NCI-H1105 (cell line): ENCODE results near the gene RASL12.
"Not testable (repeated sequence)": the region's sequence is repeated elsewhere in the genome, so short reads cannot be mapped to it uniquely, and the experiment has no call there.

Experiments
- DNase-seq: peaks from one replicate; lab custom pipeline; 2025; lab: John Stamatoyannopoulos, UW

RASL12 gene

DNA sequence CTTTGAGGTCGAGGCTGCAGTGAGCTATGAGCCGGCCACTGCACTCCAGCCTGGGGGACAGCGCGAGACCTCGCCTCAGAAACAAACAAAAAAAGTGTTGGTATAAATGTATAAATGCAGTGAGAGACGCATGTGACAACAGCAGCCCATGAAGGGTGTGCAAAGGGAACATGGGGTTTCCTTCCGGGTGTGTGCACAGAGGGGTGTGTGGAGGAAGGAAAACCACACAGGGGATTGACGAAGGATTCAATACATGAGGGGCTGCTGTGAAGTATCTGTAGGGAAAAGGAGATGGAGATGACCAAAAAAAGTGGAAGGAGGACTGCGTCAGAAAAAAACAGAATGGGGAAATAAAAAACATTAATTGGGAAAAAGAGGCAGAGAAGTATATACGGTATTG is 39.5 kb downstream of the RASL12 start:
- no peak for DNase-seq

DNA sequence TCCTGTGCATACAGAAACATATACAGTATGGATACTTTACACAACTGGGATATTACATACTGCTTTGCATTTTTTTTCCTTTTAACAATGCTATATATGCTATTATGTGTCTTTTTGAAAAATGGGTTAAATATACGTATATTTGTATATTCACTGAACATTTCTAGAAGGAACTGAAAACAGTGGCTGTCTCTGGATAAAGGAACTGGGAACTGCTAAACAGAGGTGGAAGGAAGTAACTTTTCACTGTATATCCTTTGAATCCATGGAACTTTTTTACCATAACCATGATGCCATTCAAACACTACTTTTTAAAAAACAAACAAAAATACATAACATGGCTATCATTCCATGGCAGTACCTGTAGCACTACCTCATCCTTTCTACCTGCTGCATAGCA is 40.2 kb downstream of the RASL12 start:
- no peak for DNase-seq

DNA sequence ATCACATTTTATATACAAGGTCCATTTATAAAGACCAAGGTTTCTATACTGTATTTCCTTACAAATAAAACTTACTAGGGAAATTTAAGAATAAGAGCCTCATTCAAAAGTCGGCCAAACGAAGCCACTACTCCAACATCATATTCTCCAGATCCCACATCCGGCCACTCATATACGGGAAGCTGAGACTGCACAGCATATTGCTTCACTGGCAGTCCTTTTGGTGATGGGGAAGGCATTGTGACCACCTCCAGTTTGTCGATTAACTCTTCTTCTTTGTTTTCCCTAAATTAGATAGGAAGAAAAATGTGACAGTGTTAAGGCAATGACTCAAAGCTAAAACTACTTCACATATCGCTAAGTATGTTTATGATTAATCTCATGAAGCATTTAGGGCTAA is 41.0 kb downstream of the RASL12 start:
- DNase-seq, result no peak

DNA sequence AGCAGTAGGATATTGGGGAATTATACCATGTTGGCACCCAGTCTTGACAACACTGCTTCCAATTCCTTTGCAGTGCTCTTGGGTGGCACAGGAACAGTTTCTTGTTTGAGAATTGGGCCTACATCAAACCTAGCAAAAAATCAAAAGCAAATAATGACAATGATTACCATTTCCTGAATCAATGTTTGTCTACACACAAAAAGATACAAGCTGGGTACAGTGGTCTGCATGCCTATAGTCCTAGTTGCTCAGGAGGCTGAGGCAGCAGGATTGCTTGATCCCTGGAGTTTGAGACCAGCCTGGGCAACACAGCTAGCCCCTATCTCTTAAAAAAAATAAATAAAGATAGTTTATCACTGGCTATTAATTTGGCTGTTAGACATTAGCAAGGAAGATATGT is 46.3 kb downstream of the RASL12 start:
- no peak for DNase-seq

DNA sequence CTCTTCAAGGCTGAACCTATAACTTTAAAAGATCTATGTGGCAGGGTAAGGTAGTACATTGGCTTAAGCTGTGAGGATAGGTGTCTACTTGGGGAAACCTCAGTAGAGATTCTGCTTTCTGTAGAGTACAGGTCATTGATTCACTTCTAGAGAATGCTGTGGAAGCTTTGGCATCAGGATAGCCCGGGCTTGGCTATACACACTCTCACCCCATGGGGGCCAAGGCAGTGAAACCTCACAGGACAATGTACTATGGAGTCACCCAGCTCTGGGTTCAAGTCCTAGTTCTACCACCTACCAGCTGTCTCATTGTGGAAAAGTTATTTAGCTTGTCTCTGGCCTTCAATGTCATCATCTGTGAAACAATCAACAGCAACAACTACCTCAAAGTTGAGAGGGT is 47.4 kb downstream of the RASL12 start:
- DNase-seq, result no peak

DNA sequence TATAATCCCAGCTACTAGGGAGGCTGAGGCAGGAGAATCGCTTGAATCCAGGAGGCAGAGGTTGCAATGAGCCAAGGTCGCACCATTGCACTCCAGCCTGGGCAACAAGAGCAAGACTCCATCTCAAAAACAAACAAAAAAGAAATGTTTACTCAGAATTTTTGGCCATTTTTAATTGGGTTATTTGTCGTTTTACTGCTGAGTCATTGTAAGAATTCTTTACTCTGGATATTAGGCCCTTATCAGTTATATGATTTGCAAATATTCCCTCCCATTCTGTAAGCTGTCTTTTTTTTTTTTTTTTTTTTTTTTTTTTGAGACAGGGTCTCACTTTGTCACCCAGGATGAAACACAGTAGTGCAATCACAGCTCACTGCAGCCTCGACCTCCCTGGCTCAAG is 56.6 kb downstream of the RASL12 start:
- not testable (repeated sequence) for DNase-seq

DNA sequence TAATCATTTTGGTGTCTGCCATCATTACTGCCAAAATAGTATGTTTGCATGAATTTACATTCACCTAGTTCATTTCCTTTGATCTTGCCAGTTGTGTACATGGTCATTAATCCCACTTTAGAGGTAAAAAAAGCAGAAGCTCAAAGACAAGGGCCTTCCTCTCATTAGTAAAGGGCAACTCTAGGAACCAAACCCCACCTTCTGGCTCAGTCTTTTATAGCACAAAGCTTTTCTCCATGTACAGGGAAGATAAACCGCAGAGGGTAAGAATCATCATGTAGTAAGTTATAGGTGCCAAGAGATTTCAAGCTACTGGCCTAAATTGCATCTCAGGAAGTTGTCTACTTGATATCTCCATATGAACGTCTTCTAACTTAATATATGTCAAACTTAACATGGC is 58.8 kb downstream of the RASL12 start:
- no peak for DNase-seq

DNA sequence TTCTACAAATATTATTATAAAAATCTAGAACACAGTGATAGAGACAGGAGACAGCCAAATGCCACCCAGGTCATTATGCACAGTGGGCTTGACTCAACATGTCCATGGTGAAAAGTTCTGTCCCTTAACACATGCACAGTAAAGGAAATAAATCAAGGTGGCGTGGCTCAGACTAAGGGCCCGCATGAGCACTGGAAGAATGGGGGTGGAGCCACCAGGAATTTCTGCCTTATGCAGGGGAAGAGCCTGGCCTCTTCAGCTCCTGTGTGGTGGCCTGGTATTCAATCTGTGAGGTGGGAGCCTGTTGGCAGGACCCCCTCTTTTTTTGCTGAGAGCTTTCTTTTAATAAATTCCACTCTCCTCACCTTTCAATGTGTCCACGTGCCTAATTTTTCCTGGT is 60.9 kb downstream of the RASL12 start:
- no peak for DNase-seq

DNA sequence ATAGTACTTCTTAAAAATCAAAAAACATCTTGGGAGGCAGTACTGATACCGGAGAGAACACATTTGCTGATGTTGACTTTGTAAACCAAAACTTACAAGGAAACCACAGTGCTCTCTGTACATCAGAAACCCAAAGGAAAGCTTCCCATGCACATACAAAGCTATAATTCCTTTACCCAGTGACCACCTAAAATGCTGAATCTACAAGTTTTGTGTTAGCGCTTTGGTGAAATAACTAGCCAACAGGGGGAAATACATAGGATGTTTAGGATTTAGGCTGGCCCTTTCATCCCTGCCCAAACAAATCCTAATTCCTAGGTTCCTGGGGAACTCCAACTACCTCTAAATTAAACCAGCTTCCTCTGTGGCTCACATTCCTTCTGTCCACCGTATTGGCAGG is 62.8 kb downstream of the RASL12 start:
- no peak for DNase-seq
